HEK293 (cell line): Measurements from ENCODE around the gene MADD.

ENCODE experiments used
- EGR2 ChIP-seq: fragments of 450-650 bp; formaldehyde crosslinking; IDR thresholded peaks from 2 replicates; pipeline ENCODE4 v1.5.1; 2016; ENCODE audit warnings: low read depth, missing biosample characterization, missing genetic modification characterization
- GLIS2 ChIP-seq: fragments of 450-650 bp; formaldehyde crosslinking; IDR thresholded peaks from 2 replicates; pipeline ENCODE4 v1.5.1; 2016; ENCODE audit warnings: missing biosample characterization, missing genetic modification characterization
- HOXD13 ChIP-seq: sonication (generic); formaldehyde crosslinking; IDR thresholded peaks from 2 replicates; pipeline ENCODE4 v1.8.0; 2022; ENCODE audit warnings: missing genetic modification reagents, borderline replicate concordance
- IKZF3 ChIP-seq: fragments of 450-650 bp; IDR thresholded peaks from 2 replicates; pipeline ENCODE4 v1.5.0; 2018; ENCODE audit warnings: missing biosample characterization, mild to moderate bottlenecking, missing genetic modification characterization, moderate library complexity
- KLF16 ChIP-seq: fragments of 450-650 bp; formaldehyde crosslinking; IDR thresholded peaks from 2 replicates; pipeline ENCODE4 v1.5.1; 2017; ENCODE audit warnings: missing biosample characterization, missing genetic modification characterization
- KLF9 ChIP-seq: fragments of 450-650 bp; formaldehyde crosslinking; IDR thresholded peaks from 2 replicates; pipeline ENCODE4 v1.5.1; 2016; ENCODE audit warnings: missing biosample characterization, missing genetic modification characterization, low read depth
- OVOL3 ChIP-seq: fragments of 450-650 bp; formaldehyde crosslinking; IDR thresholded peaks from 2 replicates; pipeline ENCODE4 v1.5.1; 2016; ENCODE audit warnings: missing biosample characterization, missing genetic modification characterization
- SETDB1 ChIP-seq: IDR thresholded peaks from one replicate; pipeline ENCODE4 v1.6.1; 2017; ENCODE audit warnings: mild to moderate bottlenecking, low read length, moderate library complexity, mixed read lengths; ENCODE audit not compliant: insufficient read length
- SP3 ChIP-seq: fragments of 450-650 bp; formaldehyde crosslinking; IDR thresholded peaks from 2 replicates; pipeline ENCODE4 v1.5.1; 2016; ENCODE audit warnings: missing biosample characterization, missing genetic modification characterization
- TRIM28 ChIP-seq: IDR thresholded peaks from 2 replicates; pipeline ENCODE4 v1.6.1; 2011; ENCODE audit warnings: low read length, control low read depth, borderline replicate concordance
- WT1 ChIP-seq: fragments of 450-650 bp; formaldehyde crosslinking; IDR thresholded peaks from 2 replicates; pipeline ENCODE4 v1.5.1; 2016; ENCODE audit warnings: missing biosample characterization, missing genetic modification characterization
- ZBTB17 ChIP-seq: fragments of 450-650 bp; formaldehyde crosslinking; IDR thresholded peaks from 2 replicates; pipeline ENCODE4 v1.5.1; 2016; ENCODE audit warnings: missing biosample characterization, missing genetic modification characterization
- ZBTB44 ChIP-seq: fragments of 450-650 bp; IDR thresholded peaks from 2 replicates; pipeline ENCODE4 v1.5.1; 2018; ENCODE audit warnings: missing biosample characterization, mild to moderate bottlenecking, missing genetic modification characterization
- ZFP3 ChIP-seq: fragments of 450-650 bp; formaldehyde crosslinking; IDR thresholded peaks from 2 replicates; pipeline ENCODE4 v1.5.1; 2016; ENCODE audit warnings: low read depth, missing biosample characterization, missing genetic modification characterization
- ZNF132 ChIP-seq: fragments of 450-650 bp; formaldehyde crosslinking; IDR thresholded peaks from 2 replicates; pipeline ENCODE4 v1.5.1; 2017; ENCODE audit warnings: missing biosample characterization, missing genetic modification characterization, borderline replicate concordance
- ZNF18 ChIP-seq: fragments of 450-650 bp; formaldehyde crosslinking; IDR thresholded peaks from 2 replicates; pipeline ENCODE4 v1.5.1; 2016; ENCODE audit warnings: missing biosample characterization, missing genetic modification characterization
- ZNF202 ChIP-seq: fragments of 450-650 bp; formaldehyde crosslinking; IDR thresholded peaks from 2 replicates; pipeline ENCODE4 v1.5.1; 2016; ENCODE audit warnings: missing biosample characterization, missing genetic modification characterization, borderline replicate concordance
- ZNF214 ChIP-seq: fragments of 450-650 bp; formaldehyde crosslinking; IDR thresholded peaks from 2 replicates; pipeline ENCODE4 v1.5.1; 2017; ENCODE audit warnings: missing biosample characterization, mild to moderate bottlenecking, missing genetic modification characterization, borderline replicate concordance
- ZNF37A ChIP-seq: fragments of 450-650 bp; IDR thresholded peaks from 2 replicates; pipeline ENCODE4 v1.5.1; 2018; ENCODE audit warnings: missing biosample characterization, missing genetic modification characterization
- ZNF398 ChIP-seq: fragments of 450-650 bp; formaldehyde crosslinking; IDR thresholded peaks from 2 replicates; pipeline ENCODE4 v1.5.1; 2017; ENCODE audit warnings: missing biosample characterization, missing genetic modification characterization
- ZNF426 ChIP-seq: fragments of 450-650 bp; formaldehyde crosslinking; IDR thresholded peaks from 2 replicates; pipeline ENCODE4 v1.5.1; 2017; ENCODE audit warnings: missing biosample characterization, missing genetic modification characterization, mild to moderate bottlenecking, inconsistent platforms, moderate library complexity
- ZNF514 ChIP-seq: fragments of 450-650 bp; formaldehyde crosslinking; IDR thresholded peaks from 2 replicates; pipeline ENCODE4 v1.5.1; 2016; ENCODE audit warnings: missing biosample characterization, missing genetic modification characterization
- ZNF529 ChIP-seq: fragments of 450-650 bp; formaldehyde crosslinking; IDR thresholded peaks from 2 replicates; pipeline ENCODE4 v1.5.1; 2017; ENCODE audit warnings: missing genetic modification characterization, missing biosample characterization; ENCODE audit not compliant: insufficient replicate concordance
- ZNF549 ChIP-seq: fragments of 450-650 bp; IDR thresholded peaks from 2 replicates; pipeline ENCODE4 v1.5.1; 2018; ENCODE audit warnings: missing biosample characterization, missing genetic modification characterization, mild to moderate bottlenecking, inconsistent platforms, moderate library complexity
- ZNF571 ChIP-seq: fragments of 450-650 bp; formaldehyde crosslinking; IDR thresholded peaks from 2 replicates; pipeline ENCODE4 v1.5.0; 2017; ENCODE audit warnings: missing biosample characterization, missing genetic modification characterization
- ZNF585B ChIP-seq: fragments of 450-650 bp; formaldehyde crosslinking; IDR thresholded peaks from 2 replicates; pipeline ENCODE4 v1.5.1; 2016; ENCODE audit warnings: missing biosample characterization, missing genetic modification characterization
- ZNF596 ChIP-seq: fragments of 450-650 bp; IDR thresholded peaks from 2 replicates; pipeline ENCODE4 v1.5.0; 2018; ENCODE audit warnings: missing biosample characterization, mild to moderate bottlenecking, missing genetic modification characterization, moderate library complexity
- ZNF654 ChIP-seq: fragments of 450-650 bp; formaldehyde crosslinking; IDR thresholded peaks from 2 replicates; pipeline ENCODE4 v1.5.1; 2016; ENCODE audit warnings: low read depth, missing biosample characterization, missing genetic modification characterization
- ZNF670 ChIP-seq: fragments of 450-650 bp; formaldehyde crosslinking; IDR thresholded peaks from 2 replicates; pipeline ENCODE4 v1.5.1; 2016; ENCODE audit warnings: missing biosample characterization, missing genetic modification characterization, low read depth
- ZNF701 ChIP-seq: fragments of 450-650 bp; formaldehyde crosslinking; IDR thresholded peaks from 2 replicates; pipeline ENCODE4 v1.5.1; 2016; ENCODE audit warnings: missing biosample characterization, missing genetic modification characterization
- ZNF707 ChIP-seq: fragments of 450-650 bp; formaldehyde crosslinking; IDR thresholded peaks from 2 replicates; pipeline ENCODE4 v1.5.1; 2016; ENCODE audit warnings: missing biosample characterization, missing genetic modification characterization
- ZNF777 ChIP-seq: fragments of 450-650 bp; formaldehyde crosslinking; IDR thresholded peaks from 2 replicates; pipeline ENCODE4 v1.5.1; 2017; ENCODE audit warnings: missing biosample characterization, missing genetic modification characterization, borderline replicate concordance
- ZNF843 ChIP-seq: fragments of 450-650 bp; formaldehyde crosslinking; IDR thresholded peaks from 2 replicates; pipeline ENCODE4 v1.5.1; 2016; ENCODE audit warnings: missing biosample characterization, missing genetic modification characterization
- ZSCAN30 ChIP-seq: fragments of 450-650 bp; IDR thresholded peaks from 2 replicates; pipeline ENCODE4 v1.5.1; 2018; ENCODE audit warnings: missing biosample characterization, mild to moderate bottlenecking, missing genetic modification characterization, moderate library complexity
- TF ChIP-seq, protein P1 (sequence below): fragments of 450-650 bp; formaldehyde crosslinking; IDR thresholded peaks from 2 replicates; pipeline ENCODE4 v1.5.1; 2016; ENCODE audit warnings: missing biosample characterization, missing genetic modification characterization, low read depth

Gene MADD

DNA sequence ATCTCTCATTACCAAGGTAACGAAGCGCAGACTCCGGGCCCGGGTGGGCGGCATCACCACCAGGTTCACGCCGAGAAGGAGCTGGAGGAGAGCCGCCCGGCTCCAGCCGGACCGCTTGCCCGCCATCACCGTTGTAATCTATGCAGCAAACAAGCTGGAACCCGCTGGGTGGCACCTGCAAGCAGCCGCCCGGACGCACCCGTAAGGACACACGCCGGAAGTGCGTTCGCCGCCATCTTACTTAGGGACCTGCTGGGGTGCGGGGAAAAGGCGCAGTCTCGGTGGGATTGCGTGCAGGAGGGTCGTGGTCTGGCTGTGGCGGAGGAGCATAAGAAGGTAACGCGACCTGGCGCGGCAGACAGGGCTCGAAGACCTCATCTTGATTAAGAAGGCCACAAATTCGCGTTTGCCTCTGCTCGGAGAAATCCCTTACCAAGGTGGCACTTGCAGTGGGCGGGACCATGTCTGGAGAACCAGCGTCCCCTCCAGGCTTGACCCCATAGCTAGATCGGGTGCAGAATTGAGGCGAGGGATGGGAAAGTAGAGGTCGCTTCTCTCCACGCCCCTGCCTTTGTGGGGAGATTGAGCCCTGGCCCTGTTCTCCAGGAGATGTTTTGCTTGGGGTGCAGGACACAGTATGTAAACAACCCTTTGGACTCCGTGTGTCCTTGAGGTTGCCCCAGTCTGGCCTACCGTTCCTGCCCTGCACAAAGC, 21.1 kb upstream of the MADD start, which contains the start of gene ACP2 (continued):
- TF ChIP-seq ZNF701 (no peak), GLIS2 (tag by site-specific recombination) (peak; percentile 75), ZNF549 (tag by site-specific recombination) (no peak), ZBTB17 (peak; percentile 96), ZBTB44 (tag by site-specific recombination) (peak; percentile 49), ZNF398 (tag by site-specific recombination) (peak; percentile 20; the same call in 1 of the 2 replicates), ZNF843 (tag by site-specific recombination) (peak; percentile 79), IKZF3 (tag by site-specific recombination) (no peak), ZNF426 (tag by site-specific recombination) (no peak), KLF16 (tag by site-specific recombination) (peak; percentile 92), WT1 (tag by site-specific recombination) (no peak; the same call in 1 of the 2 replicates), ZNF37A (tag by site-specific recombination) (no peak), ZNF654 (tag by site-specific recombination) (0 out of 2 replicates have a peak, but pooled peaks have one; percentile 6), ZNF132 (tag by site-specific recombination) (no peak), ZNF596 (tag by site-specific recombination) (no peak), HOXD13 (CRISPR knock-in tag) (no peak), ZSCAN30 (tag by site-specific recombination) (peak; percentile 82), ZFP3 (no peak), ZNF214 (tag by site-specific recombination) (no peak), TRIM28 (peak; percentile 94), ZNF707 (no peak), ZNF585B (no peak), ZNF202 (no peak), ZNF777 (tag by site-specific recombination) (no peak), OVOL3 (tag by site-specific recombination) (peak; percentile 21; the same call in 1 of the 2 replicates), EGR2 (tag by site-specific recombination) (peak; percentile 58; the same call in 1 of the 2 replicates), ZNF18 (no peak), ZNF571 (tag by site-specific recombination) (no peak), ZNF670 (no peak), KLF9 (tag by site-specific recombination) (peak; percentile 87), ZNF529 (tag by site-specific recombination) (no peak), SETDB1 (no peak), ZNF514 (tag by site-specific recombination) (no peak), SP3 (tag by site-specific recombination) (peak; percentile 95)
- TF ChIP-seq, protein P1, sequence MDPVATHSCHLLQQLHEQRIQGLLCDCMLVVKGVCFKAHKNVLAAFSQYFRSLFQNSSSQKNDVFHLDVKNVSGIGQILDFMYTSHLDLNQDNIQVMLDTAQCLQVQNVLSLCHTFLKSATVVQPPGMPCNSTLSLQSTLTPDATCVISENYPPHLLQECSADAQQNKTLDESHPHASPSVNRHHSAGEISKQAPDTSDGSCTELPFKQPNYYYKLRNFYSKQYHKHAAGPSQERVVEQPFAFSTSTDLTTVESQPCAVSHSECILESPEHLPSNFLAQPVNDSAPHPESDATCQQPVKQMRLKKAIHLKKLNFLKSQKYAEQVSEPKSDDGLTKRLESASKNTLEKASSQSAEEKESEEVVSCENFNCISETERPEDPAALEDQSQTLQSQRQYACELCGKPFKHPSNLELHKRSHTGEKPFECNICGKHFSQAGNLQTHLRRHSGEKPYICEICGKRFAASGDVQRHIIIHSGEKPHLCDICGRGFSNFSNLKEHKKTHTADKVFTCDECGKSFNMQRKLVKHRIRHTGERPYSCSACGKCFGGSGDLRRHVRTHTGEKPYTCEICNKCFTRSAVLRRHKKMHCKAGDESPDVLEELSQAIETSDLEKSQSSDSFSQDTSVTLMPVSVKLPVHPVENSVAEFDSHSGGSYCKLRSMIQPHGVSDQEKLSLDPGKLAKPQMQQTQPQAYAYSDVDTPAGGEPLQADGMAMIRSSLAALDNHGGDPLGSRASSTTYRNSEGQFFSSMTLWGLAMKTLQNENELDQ (tag by site-specific recombination), result no peak
